GM21390 (cell line): ENCODE measurements around the gene SCRG1.
A peak's percentile ranks its signal among the peaks of the same experiment; 100 is the strongest.

Experiments
- ATAC-seq: cut with Tn5 transposase; IDR thresholded peaks from one replicate; pipeline ENCODE4 v1.9.1; 2021; ENCODE audit not compliant: unreplicated experiment

The SCRG1 gene

GRCh38 chr4:173398779-173399415, at the start of gene SCRG1:
Gene SCRG1 (minus strand): TSS chr4:173399116. CDS start chr4:173391414, 7,702 bp downstream.
- ATAC-seq: no peak

DNA sequence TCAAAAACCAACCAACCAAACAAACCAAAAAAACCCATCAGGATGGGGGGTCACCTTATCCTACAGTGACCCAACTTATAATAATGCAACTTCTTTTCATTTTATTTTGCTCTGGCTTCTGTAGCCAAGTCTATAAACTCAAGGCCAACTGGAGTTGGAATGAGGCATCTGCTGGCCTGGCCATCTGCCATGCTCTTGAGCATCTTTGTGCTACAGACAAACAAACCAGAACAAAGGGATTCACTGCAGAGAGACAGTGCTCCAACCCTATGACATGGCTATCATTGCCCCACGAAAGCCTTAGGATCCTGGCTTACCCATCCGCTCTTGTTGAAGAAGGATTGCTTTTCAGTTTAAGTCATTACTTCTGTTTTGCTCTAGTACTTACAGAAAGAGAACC, 49.2 kb upstream of the SCRG1 start:
- ATAC-seq: no peak

DNA sequence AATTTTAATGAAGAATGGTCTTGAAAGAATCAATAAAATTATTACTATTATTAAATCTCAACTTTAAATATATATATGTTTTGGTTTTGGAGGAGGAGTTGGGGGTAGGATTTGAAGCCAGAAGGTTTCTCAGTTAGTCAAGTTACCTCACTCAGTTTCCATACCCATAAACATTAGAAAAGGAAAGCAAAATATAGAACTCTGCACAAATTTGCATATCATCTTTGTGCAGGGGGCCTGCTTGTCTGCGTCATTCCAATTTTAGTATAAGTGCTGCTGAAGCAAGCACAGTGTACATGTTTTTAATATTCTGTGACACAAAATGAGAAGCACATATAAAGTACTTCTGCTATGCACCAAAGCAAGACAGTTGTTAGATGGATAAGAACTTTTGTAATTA, 47.5 kb upstream of the SCRG1 start:
- peak; percentile 93 for ATAC-seq

GRCh38 chr4:173443121-173443520, 44.2 kb upstream of the SCRG1 start:
- no peak for ATAC-seq

GRCh38 chr4:173442223-173442932, 43.5 kb upstream of the SCRG1 start:
- no peak for ATAC-seq

DNA sequence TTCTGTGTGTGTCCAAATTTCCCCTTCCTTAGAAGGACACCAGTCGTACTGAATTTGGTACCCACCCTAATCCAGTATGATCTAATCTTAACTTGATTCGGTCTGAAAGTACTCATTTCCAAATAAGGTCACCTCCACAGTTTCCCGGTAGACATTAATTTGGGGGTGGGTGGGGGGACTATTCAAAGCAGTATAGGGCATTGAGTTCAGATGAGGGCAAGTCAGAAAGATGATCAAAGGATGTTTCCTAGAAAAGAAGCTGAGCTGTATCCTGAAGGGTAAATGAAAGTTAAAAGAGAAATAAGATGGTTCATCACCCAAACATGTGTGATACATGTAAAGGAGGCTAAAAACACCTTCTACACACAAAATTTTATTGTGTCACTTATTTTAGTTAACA, 42.0 kb upstream of the SCRG1 start:
- ATAC-seq: no peak

- no peak for ATAC-seq
These were observed 37.9 kb upstream of the SCRG1 start for GRCh38 chr4:173436771-173437265.

- no peak for ATAC-seq
These were observed 37.2 kb upstream of the SCRG1 start for GRCh38 chr4:173436149-173436579.

GRCh38 chr4:173434231-173434630, 35.3 kb upstream of the SCRG1 start:
- no peak for ATAC-seq

DNA sequence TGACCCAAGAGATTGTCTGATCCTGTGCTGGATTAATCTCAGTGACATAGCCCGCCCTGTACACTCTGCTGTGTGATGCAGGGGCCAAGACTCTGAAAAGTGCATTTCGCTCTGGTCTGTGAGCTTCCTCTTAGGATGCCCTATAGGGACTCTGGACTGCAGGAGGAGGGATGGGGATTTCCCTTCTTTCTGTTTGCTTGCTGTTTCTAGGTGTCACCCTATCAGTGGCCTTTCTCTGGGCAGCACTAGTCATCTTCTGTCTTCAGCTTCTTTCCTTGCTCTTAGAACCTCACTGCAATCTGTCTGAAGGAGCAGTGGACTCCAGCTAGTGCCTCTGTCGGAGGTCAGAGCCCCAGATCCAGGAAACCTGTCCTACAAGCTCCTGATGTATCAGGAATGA, 34.5 kb upstream of the SCRG1 start:
- ATAC-seq: no peak

GRCh38 chr4:173432430-173432829, 33.5 kb upstream of the SCRG1 start:
- ATAC-seq: peak; percentile 63

DNA sequence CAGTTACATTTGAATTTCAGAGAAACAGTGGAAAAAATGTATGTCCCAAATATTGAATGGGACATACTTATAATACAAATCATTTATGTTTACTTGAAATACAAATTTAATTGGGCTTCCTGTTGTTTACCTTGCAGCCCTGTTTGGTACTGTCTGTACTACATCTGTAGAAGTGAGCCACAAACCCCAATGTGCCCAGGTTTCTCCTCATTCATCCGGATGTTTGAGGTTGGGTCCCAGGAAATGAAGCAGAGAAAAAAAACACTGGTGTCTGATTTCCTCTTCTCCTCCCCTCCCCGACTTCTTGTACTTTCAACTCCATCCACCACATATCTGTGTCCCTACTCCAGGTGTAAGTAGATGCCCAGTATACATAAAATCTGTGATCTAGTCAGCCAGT, 27.1 kb upstream of the SCRG1 start:
- no peak for ATAC-seq

- ATAC-seq: no peak
These were observed 26.2 kb upstream of the SCRG1 start for GRCh38 chr4:173424899-173425805.

DNA sequence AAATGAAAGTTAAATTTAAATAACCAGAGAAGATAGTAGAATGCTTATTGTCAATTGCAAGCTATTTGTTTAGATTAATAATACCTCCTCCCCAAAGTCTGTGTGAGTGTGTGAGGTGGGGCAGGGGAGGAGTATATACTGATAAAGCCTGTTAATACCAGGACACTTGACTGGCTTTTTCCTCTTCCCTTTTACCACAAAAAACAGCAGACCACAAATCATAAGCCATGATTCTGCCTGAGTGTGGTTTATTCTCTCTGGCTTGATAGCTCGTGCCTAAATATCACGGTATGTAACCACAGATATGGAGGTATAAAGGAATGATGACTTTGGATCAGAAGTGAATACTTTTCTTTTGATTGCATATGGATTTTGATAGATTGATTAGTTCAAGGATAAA, 21.9 kb upstream of the SCRG1 start:
- no peak for ATAC-seq

GRCh38 chr4:173420324-173420752, 21.4 kb upstream of the SCRG1 start:
- ATAC-seq: peak; percentile 62

GRCh38 chr4:173418639-173419038, 19.7 kb upstream of the SCRG1 start:
- no peak for ATAC-seq

DNA sequence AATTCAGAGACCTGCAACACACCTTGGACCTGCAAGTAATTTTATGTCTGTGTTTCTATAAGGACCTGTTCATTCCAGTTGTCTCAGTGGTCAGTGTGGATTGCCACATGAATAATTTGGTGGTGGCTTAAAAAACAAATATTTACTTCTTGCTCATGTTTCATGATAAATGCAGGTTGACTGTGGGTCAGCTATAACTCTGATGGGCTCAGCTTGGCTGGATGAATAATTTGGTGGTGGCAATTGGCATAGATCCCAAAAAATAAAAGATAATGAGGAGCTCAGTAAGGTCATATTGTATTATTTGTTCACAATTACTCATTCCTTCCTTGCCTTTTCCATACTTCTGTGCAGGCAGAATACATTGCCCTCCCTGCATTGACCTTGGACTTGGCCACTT, 18.9 kb upstream of the SCRG1 start:
- no peak for ATAC-seq

DNA sequence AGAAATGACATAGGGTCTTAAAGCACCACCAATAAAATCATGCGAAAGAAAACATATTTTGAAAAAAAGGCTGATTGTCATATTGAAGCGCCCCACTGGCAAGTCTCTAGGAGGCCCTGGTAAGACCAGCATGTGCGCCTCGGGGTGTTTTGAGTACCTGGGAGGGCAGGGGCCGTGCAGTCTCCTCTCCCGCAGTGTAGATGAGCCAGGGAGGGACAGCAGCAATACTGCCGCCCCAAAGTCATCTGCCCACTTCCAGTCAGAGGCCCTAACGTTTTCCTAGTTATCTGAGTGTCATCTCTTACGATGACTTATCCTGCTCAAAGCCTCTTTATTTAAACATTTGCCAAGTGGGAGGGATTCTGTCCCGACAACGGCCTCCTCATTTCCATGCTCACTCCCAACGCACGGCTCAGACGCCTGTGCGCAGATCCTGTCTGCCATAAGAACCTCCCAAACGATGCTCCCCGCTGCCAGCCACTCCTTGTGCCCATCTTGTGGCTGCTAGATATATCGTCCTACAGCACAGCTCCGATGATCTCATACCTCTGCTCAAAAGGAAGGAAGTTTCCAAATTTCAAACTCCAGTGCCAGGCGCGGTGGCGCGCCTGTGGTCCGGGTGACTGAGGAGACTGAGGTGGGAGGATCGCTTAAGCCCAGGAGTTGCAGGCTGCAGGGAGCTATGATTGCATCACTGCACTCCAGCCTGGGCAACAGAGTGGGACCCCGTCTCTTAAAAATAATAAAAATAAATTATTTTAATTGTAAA, 17.2 kb upstream of the SCRG1 start:
- no peak for ATAC-seq

DNA sequence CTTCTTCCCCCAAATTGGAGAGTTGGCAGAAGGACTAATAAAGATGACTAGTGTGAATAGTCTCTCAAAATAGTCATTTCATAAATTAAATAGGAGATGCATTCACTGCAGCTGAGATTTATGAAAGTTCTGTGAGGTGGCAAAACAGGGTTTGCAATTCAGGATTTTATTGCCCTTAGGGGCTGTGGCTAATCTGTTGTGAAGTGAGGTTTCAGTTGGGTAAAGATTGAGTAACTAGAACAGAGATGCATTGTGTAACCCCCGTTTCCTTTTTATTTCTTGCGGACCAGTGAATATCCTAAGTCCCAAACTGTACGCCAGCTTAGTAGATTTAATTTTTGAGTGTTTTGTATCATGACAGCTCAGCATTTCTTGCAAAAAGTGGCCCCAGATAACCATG, 16.2 kb upstream of the SCRG1 start:
- ATAC-seq: no peak

- no peak for ATAC-seq
These were observed 15.5 kb upstream of the SCRG1 start for GRCh38 chr4:173414456-173414855.

GRCh38 chr4:173413036-173413435, 14.1 kb upstream of the SCRG1 start:
- ATAC-seq: no peak
